HepG2 (cell line): ENCODE results near the gene PRUNE1. TPM values are rescaled to one million over a fixed set of nuclear protein-coding genes. Genes with fewer than 3 reads are reported as not detected.

ENCODE experiments used
- ATM ChIP-seq: fragments of 450-650 bp; IDR thresholded peaks from 2 replicates; pipeline ENCODE4 v1.7.1; 2017; ENCODE audit warnings: mild to moderate bottlenecking, borderline replicate concordance
- EP300 ChIP-seq, 3 experiments: sonication (generic) in 1 of 3; formaldehyde crosslinking in 1 of 3; IDR thresholded peaks; 2 replicates each; pipeline versions ENCODE4 v1.5.1 to v1.6.1; 2011 to 2020; ENCODE audit warnings: low read depth in 2 of 3, low read length in 2 of 3, borderline replicate concordance in 1 of 3, improper control_type of control experiment in 1 of 3, mild to moderate bottlenecking in 1 of 3, missing genetic modification reagents in 1 of 3, moderate library complexity in 1 of 3
- FOXO1 ChIP-seq: sonication (generic); formaldehyde crosslinking; IDR thresholded peaks from 2 replicates; pipeline ENCODE4 v1.4.0; 2020; ENCODE audit warnings: missing genetic modification reagents
- GLI4 ChIP-seq: sonication (generic); formaldehyde crosslinking; IDR thresholded peaks from 2 replicates; pipeline ENCODE4 v1.5.1; 2020; ENCODE audit warnings: missing genetic modification reagents, mild to moderate bottlenecking, moderate library complexity, borderline replicate concordance
- JUND ChIP-seq: sonication (generic); formaldehyde crosslinking; IDR thresholded peaks from 2 replicates; pipeline ENCODE4 v1.8.0; 2022; ENCODE audit warnings: mild to moderate bottlenecking, missing genetic modification reagents
- KAT8 ChIP-seq: IDR thresholded peaks from 2 replicates; pipeline ENCODE4 v1.6.1; 2016; ENCODE audit warnings: missing genetic modification reagents, missing compliant biosample characterization
- NR3C1 ChIP-seq: sonication (generic); formaldehyde crosslinking; IDR thresholded peaks from 2 replicates; pipeline ENCODE4 v1.4.0; 2020; ENCODE audit warnings: missing genetic modification reagents
- RFX1 ChIP-seq: fragments of 450-650 bp; IDR thresholded peaks from 2 replicates; pipeline ENCODE4 v1.6.1; 2017
- SP2 ChIP-seq: sonication (generic); formaldehyde crosslinking; IDR thresholded peaks from 2 replicates; pipeline ENCODE4 v1.5.1; 2020; ENCODE audit warnings: mild to moderate bottlenecking, missing genetic modification reagents
- YEATS4 ChIP-seq: sonication (generic); formaldehyde crosslinking; IDR thresholded peaks from 2 replicates; pipeline ENCODE4 v1.4.0; 2020; ENCODE audit warnings: missing genetic modification reagents, borderline replicate concordance
- ZBTB7B ChIP-seq: sonication (generic); formaldehyde crosslinking; IDR thresholded peaks from 2 replicates; pipeline ENCODE4 v1.4.0; 2020; ENCODE audit warnings: missing genetic modification reagents
- polyA plus RNA-seq, 8 experiments: library from polyadenylated mRNA; depleted of rRNA in 3 of 8; stranded (reverse) in 7 of 8; unstranded in 1 of 8; fragments of >200 nt; fragmentation: Illumina TruSeq in 4 of 8; extraction: Trizol in 4 of 8; gene quantifications; 2 replicates each; pipeline versions ENCODE4 v1.2.1 to v1.2.3, GENCODE V29; 2011 to 2016; ENCODE audit warnings: low read depth in 4 of 8, missing spikeins in 1 of 8, mixed read lengths in 1 of 8; ENCODE audit not compliant: insufficient read depth in 1 of 8
- total RNA-seq, 5 experiments: library from RNA; depleted of rRNA; stranded (reverse); fragments of >200 nt; fragmentation: Illumina TruSeq; extraction: Trizol; gene quantifications; 2 replicates each; pipeline ENCODE4 v1.2.3, GENCODE V29; 2016; ENCODE audit warnings: low read depth in 1 of 5
- TF ChIP-seq, protein P1 (sequence below): sonication (generic); formaldehyde crosslinking; IDR thresholded peaks from 2 replicates; pipeline ENCODE4 v1.8.0; 2022; ENCODE audit warnings: mild to moderate bottlenecking, missing genetic modification reagents; ENCODE audit not compliant: insufficient replicate concordance
- TF ChIP-seq, protein P2 (sequence below): sonication (generic); formaldehyde crosslinking; IDR thresholded peaks from 2 replicates; pipeline ENCODE4 v1.8.1; 2023; ENCODE audit warnings: mild to moderate bottlenecking, missing genetic modification reagents
- TF ChIP-seq, protein P3 (sequence below): IDR thresholded peaks from 2 replicates; pipeline ENCODE4 v1.6.1; 2012; ENCODE audit warnings: inconsistent platforms
- TF ChIP-seq, protein P4 (sequence below): sonication (generic); formaldehyde crosslinking; IDR thresholded peaks from 2 replicates; pipeline ENCODE4 v1.4.0; 2020; ENCODE audit warnings: missing genetic modification reagents
- TF ChIP-seq, protein P5 (sequence below): conservative IDR thresholded peaks from 2 replicates; pipeline ENCODE4 v1.6.1; 2018; ENCODE audit warnings: missing genetic modification reagents
- TF ChIP-seq, protein P6 (sequence below): sonication (generic); formaldehyde crosslinking; IDR thresholded peaks from 2 replicates; pipeline ENCODE4 v1.5.1; 2020; ENCODE audit warnings: missing genetic modification reagents, mild to moderate bottlenecking, borderline replicate concordance
- TF ChIP-seq, protein P7 (sequence below): sonication (generic); formaldehyde crosslinking; IDR thresholded peaks from 2 replicates; pipeline ENCODE4 v1.8.1; 2022; ENCODE audit warnings: low read depth, mild to moderate bottlenecking, missing genetic modification reagents

PRUNE1 gene
- total and polyA plus RNA-seq, 2 of the 13 experiments (the other 11 are each of a cell fraction or from before 2014, with no cell fraction given), result 19.0 to 31.9 TPM

DNA sequence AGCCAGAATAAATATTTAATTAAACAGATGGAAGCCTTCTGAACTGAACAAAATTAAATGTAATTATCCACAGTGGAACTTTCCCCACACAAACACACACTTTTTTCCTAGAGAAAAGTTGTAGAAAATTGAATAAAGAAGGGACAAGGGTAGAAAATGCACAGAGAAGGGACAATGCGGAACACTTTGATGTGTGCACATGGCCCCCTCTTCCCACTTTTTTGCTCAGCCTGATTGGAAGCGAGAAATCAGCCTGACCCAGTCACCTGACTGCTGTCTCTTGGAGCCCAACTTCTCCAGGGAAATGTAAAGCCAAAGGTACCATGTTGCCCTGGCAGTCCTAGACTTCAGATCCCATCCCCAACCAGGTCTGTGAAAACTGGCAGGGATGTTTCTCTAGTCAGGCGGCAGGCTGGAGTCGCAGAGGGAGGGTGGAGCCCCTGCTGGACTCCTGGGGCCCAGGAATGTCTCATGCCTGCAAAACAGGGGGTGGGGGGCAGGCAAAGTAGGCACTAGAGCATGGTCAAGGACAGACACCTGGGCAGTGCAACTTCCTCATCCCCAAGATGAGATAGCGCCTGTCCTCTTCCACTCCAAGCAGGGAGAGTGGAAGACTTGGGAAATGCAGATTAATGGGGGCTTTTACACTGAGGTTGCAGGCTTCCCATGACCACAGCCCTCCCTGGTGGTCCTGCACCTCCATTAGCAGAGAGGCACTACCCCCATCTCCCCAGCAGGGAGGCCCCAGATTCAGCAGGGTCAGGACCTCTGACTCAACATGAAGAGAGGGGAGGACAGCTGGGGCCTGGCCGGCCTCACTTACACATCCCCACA, 36.4 kb upstream of the PRUNE1 start (continued):
- TF ChIP-seq, protein P1, sequence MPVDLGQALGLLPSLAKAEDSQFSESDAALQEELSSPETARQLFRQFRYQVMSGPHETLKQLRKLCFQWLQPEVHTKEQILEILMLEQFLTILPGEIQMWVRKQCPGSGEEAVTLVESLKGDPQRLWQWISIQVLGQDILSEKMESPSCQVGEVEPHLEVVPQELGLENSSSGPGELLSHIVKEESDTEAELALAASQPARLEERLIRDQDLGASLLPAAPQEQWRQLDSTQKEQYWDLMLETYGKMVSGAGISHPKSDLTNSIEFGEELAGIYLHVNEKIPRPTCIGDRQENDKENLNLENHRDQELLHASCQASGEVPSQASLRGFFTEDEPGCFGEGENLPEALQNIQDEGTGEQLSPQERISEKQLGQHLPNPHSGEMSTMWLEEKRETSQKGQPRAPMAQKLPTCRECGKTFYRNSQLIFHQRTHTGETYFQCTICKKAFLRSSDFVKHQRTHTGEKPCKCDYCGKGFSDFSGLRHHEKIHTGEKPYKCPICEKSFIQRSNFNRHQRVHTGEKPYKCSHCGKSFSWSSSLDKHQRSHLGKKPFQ (CRISPR knock-in tag), result peak; percentile 84
- TF ChIP-seq, protein P2, sequence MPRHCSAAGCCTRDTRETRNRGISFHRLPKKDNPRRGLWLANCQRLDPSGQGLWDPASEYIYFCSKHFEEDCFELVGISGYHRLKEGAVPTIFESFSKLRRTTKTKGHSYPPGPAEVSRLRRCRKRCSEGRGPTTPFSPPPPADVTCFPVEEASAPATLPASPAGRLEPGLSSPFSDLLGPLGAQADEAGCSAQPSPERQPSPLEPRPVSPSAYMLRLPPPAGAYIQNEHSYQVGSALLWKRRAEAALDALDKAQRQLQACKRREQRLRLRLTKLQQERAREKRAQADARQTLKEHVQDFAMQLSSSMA (CRISPR knock-in tag), result no peak
- TF ChIP-seq GLI4 (CRISPR knock-in tag) (no peak), RFX1 (no peak), JUND (CRISPR knock-in tag) (0 out of 2 replicates have a peak, but pooled peaks have one; percentile 62), ATM (no peak), KAT8 (CRISPR knock-in tag) (no peak), NR3C1 (CRISPR knock-in tag) (no peak), YEATS4 (CRISPR knock-in tag) (no peak), EP300 (IDR thresholded peaks at IDR 0.05; ENCODE audit: low read depth in 2 of 2, low read length in 2 of 2) (peak in 1 of 2 experiments; percentile 44; a peak in 2 of 4 replicates), EP300 (CRISPR knock-in tag; IDR thresholded peaks at IDR 0.05; ENCODE audit: borderline replicate concordance) (no peak), FOXO1 (CRISPR knock-in tag) (0 out of 2 replicates have a peak, but pooled peaks have one; percentile 29), SP2 (CRISPR knock-in tag) (no peak; the same call in 1 of the 2 replicates), ZBTB7B (CRISPR knock-in tag) (no peak; the same call in 1 of the 2 replicates)
- TF ChIP-seq, protein P3, sequence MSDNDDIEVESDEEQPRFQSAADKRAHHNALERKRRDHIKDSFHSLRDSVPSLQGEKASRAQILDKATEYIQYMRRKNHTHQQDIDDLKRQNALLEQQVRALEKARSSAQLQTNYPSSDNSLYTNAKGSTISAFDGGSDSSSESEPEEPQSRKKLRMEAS, result peak; percentile 66
- TF ChIP-seq, protein P4, sequence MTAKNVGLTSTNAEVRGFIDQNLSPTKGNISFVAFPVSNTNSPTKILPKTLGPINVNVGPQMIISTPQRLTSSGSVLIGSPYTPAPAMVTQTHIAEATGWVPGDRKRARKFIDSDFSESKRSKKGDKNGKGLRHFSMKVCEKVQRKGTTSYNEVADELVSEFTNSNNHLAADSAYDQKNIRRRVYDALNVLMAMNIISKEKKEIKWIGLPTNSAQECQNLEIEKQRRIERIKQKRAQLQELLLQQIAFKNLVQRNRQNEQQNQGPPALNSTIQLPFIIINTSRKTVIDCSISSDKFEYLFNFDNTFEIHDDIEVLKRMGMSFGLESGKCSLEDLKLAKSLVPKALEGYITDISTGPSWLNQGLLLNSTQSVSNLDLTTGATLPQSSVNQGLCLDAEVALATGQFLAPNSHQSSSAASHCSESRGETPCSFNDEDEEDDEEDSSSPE (CRISPR knock-in tag), result no peak
- TF ChIP-seq, protein P5, sequence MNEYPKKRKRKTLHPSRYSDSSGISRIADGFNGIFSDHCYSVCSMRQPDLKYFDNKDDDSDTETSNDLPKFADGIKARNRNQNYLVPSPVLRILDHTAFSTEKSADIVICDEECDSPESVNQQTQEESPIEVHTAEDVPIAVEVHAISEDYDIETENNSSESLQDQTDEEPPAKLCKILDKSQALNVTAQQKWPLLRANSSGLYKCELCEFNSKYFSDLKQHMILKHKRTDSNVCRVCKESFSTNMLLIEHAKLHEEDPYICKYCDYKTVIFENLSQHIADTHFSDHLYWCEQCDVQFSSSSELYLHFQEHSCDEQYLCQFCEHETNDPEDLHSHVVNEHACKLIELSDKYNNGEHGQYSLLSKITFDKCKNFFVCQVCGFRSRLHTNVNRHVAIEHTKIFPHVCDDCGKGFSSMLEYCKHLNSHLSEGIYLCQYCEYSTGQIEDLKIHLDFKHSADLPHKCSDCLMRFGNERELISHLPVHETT (CRISPR knock-in tag), result no peak
- TF ChIP-seq, protein P6, sequence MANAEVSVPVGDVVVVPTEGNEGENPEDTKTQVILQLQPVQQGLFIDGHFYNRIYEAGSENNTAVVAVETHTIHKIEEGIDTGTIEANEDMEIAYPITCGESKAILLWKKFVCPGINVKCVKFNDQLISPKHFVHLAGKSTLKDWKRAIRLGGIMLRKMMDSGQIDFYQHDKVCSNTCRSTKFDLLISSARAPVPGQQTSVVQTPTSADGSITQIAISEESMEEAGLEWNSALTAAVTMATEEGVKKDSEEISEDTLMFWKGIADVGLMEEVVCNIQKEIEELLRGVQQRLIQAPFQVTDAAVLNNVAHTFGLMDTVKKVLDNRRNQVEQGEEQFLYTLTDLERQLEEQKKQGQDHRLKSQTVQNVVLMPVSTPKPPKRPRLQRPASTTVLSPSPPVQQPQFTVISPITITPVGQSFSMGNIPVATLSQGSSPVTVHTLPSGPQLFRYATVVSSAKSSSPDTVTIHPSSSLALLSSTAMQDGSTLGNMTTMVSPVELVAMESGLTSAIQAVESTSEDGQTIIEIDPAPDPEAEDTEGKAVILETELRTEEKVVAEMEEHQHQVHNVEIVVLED (CRISPR knock-in tag), result no peak; the same call in 1 of the 2 replicates
- TF ChIP-seq, protein P7, sequence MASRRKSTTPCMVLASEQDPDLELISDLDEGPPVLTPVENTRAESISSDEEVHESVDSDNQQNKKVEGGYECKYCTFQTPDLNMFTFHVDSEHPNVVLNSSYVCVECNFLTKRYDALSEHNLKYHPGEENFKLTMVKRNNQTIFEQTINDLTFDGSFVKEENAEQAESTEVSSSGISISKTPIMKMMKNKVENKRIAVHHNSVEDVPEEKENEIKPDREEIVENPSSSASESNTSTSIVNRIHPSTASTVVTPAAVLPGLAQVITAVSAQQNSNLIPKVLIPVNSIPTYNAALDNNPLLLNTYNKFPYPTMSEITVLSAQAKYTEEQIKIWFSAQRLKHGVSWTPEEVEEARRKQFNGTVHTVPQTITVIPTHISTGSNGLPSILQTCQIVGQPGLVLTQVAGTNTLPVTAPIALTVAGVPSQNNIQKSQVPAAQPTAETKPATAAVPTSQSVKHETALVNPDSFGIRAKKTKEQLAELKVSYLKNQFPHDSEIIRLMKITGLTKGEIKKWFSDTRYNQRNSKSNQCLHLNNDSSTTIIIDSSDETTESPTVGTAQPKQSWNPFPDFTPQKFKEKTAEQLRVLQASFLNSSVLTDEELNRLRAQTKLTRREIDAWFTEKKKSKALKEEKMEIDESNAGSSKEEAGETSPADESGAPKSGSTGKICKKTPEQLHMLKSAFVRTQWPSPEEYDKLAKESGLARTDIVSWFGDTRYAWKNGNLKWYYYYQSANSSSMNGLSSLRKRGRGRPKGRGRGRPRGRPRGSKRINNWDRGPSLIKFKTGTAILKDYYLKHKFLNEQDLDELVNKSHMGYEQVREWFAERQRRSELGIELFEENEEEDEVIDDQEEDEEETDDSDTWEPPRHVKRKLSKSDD (CRISPR knock-in tag), result no peak
